GM08714 (cell line): ENCODE data around the gene LAMTOR4.
"Not testable (repeated sequence)": the region's sequence is repeated elsewhere in the genome, so short reads cannot be mapped to it uniquely, and the experiment has no call there.

Source experiments
- H3K4me3 ChIP-seq: fragments of 200-500 bp; sonication (Bioruptor generic); 2 replicates; pipeline ENCODE4 v1.5.1; 2014; ENCODE audit warnings: mild to moderate bottlenecking, low read length, inconsistent platforms
- ZNF274 ChIP-seq: IDR thresholded peaks from 2 replicates; pipeline ENCODE4 v1.6.1; 2012; ENCODE audit warnings: mild to moderate bottlenecking, low read depth, low read length

LAMTOR4 gene

DNA sequence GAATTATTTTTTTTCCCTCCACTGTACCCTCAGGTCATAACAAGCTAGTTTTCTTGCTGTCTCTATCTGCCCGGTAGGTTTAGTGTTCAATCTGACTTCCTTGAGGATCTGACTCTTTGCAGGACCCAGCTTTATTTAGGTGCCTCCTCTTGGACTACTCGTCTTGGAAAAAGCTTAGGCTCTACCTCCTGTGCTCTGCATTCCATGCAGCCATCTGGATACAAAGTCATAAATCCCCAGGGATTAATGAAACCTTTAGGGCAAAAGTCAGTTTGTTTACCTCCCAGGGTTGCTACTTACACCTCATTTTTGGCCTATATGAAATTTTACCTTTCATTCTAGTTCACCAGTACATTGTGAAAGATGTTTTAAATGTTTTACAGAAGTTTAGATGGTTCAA lies 37.0 kb downstream of the LAMTOR4 start:
- H3K4me3 ChIP-seq = no peak overlapping the region
- TF ChIP-seq ZNF274 = no peak

DNA sequence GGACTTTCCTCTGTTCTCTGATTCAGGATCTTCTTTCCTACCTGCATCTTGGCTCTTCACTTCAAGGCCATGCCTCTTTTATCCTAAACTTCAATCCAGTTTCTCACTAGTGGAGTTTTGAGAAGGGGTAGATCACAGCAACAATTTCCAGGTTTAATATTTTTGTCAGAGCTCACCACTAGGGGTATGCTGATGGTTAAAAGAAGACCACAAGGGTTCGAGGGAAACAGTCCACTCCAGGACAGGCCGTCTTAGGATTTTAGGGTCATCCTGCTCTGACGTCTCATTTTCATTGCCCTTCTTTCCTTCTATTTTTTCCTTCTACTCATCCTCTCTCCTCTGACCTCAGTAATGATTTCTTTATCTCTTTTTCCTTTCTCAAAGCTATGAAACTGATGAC lies 40.3 kb downstream of the LAMTOR4 start:
- no peak overlapping the region for H3K4me3 ChIP-seq
- no peak for TF ChIP-seq ZNF274

DNA sequence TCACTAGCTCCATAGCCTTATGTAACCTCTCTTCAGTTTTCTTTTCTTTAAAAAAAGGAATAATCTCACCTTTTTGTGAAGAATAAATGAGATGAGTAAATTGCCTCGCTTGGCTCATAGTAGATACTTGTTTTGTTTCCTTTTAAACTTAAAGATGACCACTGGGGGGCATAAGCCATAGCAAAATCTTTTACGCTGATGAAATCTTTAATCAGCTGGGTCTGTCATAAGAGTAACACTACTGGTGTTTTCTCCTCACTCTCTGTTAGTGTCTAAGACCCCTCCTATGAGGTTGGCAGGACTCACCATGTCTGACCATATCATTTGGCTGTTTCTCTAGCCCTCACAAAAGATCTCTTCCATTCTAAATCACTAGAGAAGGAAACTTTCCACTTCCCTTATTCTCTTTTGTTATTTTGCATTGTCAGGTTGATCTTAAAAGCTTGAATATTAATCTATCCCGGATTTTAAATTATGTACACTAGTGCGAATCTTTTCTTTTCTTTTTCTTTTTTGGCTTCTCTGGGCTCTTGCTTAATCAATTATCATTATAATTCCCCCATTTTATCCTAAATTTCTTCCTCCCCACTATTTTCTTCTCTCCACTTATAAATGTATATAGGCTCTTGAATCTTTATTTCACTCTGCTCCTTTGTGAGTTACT lies 41.5 kb downstream of the LAMTOR4 start:
- no peak overlapping the region for H3K4me3 ChIP-seq
- TF ChIP-seq ZNF274 = no peak

DNA sequence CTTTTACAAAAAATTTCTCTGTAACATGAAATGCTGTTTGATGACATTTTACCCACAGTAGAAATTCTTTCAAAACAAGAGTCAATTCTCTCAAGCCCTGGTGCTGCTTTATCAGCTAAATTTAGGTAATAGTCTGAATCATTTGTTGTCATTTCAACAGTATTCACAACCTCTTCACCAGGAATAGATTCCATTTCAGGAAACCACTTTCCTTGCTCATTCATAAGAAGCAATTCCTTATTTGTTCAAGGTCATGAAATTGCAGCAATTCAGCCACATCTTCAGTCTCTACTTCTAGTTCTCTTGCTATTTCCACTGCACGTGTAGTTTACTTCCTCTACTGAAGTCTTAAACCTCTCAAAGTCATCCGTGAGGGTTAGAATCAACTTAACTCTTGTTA lies 43.1 kb downstream of the LAMTOR4 start:
- no peak overlapping the region for H3K4me3 ChIP-seq
- no peak for TF ChIP-seq ZNF274

DNA sequence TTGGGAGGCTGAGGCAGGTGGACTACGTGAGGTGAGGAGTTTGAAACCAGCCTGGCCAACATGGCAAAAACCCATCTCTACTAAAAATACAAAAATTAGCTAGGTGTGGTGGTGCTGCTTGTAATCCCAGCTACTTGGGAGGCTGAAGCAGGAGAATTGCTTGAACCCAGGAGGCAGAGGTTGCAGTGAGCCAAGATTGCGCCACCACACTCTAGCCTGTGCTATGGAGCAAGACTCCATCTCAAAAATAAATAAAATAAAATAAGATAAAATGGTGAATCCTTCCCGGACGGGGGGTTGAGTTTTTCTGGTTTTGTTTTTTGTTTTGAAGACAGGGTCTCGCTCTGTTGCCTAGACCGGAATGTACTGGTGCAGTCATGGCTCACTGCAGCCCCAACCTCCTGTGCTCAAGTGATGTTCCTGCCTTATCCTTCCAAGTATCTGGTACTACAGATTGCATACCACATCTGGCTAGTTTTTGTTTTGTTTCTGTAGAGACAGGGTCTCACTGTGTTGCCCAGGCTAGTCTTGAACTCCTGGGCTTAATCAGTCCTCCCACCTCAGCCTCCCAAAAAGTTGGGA lies 43.7 kb downstream of the LAMTOR4 start:
- not testable (repeated sequence) for H3K4me3 ChIP-seq

DNA sequence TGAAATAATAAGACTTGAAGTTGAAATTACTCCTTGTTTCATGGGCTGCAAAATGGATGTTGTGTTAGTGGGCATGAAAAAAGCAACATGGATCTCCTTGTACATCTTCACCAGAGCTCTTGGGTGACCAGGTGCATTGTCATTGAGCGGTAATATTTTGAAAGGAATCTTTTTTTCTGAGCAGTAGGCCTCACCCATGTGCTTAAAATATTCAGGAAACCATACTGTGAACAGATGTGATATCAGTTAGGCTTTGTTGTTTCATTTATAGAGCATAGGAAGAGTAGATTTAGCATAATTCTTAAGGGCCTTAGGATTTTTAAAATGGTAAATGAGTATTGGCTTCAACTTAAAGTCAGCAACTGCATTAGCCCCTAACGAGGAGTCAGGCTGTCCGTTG lies 44.3 kb downstream of the LAMTOR4 start:
- no peak for TF ChIP-seq ZNF274
- H3K4me3 ChIP-seq = no peak overlapping the region

DNA sequence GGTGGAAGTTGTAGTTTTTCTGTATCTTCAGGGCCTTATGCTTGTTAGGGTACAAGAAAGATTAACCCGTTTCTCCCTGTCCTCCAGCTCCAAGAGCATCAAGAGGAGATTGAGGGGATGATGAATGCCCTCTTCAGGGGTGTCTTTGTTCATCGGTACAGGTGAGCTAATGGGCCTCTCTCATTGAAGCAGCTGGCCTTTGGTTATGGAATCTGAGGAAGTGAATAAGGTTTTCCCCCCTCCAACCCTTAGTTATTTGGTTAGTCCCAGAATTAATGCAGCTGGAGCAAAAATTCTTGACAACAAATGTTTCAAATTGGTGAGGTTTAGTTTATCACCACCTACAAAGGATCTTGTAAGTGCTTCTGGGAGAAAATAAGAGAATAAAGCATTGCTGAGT lies 46.5 kb downstream of the LAMTOR4 start:
- no peak overlapping the region for H3K4me3 ChIP-seq
- TF ChIP-seq ZNF274 = no peak

DNA sequence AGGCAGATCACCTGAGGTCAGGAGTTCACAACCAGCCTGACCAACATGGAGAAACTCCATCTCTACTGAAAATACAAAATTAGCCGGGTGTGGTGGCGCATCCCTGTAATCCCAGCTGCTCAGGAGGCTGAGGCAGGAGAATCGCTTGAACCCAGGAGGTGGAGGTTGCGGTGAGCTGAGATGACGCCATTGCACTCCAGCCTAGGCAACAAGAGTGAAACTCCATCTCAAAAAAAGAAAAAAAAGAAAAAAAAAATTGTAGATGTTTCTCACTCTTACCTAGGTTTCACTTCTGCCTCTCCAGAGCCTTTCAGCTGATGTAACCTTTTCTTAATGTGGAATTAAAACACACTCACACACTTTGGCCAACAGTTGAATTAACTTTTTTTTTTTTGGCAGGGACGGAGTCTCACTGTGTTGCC lies 47.2 kb downstream of the LAMTOR4 start:
- not testable (repeated sequence) for H3K4me3 ChIP-seq

DNA sequence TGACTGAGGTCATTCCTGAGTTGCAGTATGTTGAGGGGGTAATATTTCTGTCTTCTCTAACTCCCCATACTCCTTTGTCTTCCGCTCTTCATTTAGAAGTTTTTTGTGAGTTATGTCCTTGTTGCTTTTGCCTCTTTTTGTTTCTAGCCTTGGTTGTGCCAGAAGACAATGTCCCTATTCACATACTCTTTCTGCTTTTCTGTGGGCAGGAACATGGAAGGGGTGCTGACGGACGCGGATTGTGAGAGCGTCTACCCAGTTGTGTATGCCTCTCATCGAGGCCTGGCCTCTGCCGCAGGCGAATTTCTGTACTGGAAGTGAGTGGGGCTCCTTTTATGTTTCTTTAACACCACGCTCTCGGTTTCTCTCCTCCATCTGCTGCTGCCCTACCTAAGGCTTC lies 49.5 kb downstream of the LAMTOR4 start:
- no peak for TF ChIP-seq ZNF274
- no peak overlapping the region for H3K4me3 ChIP-seq

DNA sequence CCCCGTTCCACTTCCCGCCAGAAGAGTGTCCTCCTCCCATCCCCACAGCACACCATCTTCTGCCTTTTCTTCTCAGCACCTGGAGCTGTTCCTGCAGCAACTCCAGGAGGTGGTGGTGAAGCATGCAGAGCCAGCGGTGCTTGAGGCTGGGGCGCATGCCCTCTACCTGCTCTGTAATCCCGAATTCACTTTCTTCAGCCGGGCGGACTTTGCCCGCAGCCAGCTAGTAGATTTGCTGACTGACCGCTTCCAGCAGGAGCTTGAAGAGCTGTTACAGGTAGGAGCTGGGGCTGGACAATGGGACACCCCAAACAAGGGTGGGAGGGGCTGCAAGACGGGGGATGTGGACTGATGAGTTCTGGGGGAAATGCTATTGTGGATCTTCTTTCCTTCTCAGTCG lies 52.0 kb downstream of the LAMTOR4 start:
- TF ChIP-seq ZNF274 = no peak
- no peak overlapping the region for H3K4me3 ChIP-seq
